AG04449 (cell line): ENCODE results near the gene MYL6B.

Experiments used
- CTCF ChIA-PET: fragments of 350-600 bp; formaldehyde crosslinking; extraction: SDS; loops from one replicate; lab custom pipeline; 2021; ENCODE audit warnings: antibody characterized with exemption; lab: Yijun Ruan, JAX
- POLR2A ChIA-PET: fragments of 400-600, 350-600 bp; formaldehyde crosslinking; extraction: SDS; loops from one replicate; lab custom pipeline; 2020; ENCODE audit warnings: antibody characterized with exemption, inconsistent platforms; lab: Yijun Ruan, JAX
- DNase-seq: peaks from one replicate; pipeline ENCODE4 v3.0.0-alpha.2; 2010; ENCODE audit warnings: low read depth, low spot score
- H3K4me3 ChIP-seq: 2 replicates; pipeline ENCODE4 v1.5.1; 2011; ENCODE audit warnings: low read depth, mild to moderate bottlenecking, control low read depth, low read length
- CTCF ChIP-seq: IDR thresholded peaks from one replicate; pipeline ENCODE4 v1.5.1; 2011; ENCODE audit warnings: mild to moderate bottlenecking, moderate library complexity, low read length, control low read depth, inconsistent platforms; ENCODE audit not compliant: insufficient read depth; ENCODE audit errors: missing control alignments

The MYL6B gene

DNA sequence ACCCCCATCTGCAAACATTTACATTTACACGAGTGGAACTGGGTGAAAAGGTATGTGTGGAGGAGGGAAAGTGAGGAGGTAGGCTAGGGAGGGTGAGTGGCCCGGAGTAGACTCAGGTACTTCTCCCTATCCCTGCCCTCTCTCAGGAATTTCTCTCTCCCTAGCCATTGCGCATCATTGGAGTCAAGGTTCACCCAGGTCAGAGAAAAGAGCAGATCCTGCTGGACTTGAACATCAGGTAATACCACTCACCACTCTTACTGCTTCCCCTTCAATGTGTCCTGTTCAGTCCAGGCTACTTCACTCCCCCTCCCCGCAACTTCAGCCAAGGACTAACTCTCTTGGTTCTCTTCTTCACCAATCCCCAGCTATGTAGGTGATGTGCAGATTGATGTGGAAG is 21.5 kb upstream of the MYL6B start:
- TF ChIP-seq CTCF = no peak
- POLR2A ChIA-PET = no interaction called here
- H3K4me3 ChIP-seq = no peak overlapping the region
- CTCF ChIA-PET = interaction anchor here (0.8 to 2.7 kb wide), 3 partner anchors 10 to 21 kb away, joined by 3 to 8 read pairs (median 3); no protein-coding TSS in a partner anchor
- DNase-seq = no peak

- DNase-seq = no peak
- H3K4me3 ChIP-seq = no peak overlapping the region
- ChIA-PET CTCF (interaction anchor here (0.9 to 1.7 kb wide), 2 partner anchors 15 kb away, joined by 3 to 9 read pairs; no protein-coding TSS in a partner anchor), POLR2A (no interaction called here)
- TF ChIP-seq CTCF = no peak
These were observed 17.5 kb upstream of the MYL6B start for GRCh38 chr12:56134897-56135296.

DNA sequence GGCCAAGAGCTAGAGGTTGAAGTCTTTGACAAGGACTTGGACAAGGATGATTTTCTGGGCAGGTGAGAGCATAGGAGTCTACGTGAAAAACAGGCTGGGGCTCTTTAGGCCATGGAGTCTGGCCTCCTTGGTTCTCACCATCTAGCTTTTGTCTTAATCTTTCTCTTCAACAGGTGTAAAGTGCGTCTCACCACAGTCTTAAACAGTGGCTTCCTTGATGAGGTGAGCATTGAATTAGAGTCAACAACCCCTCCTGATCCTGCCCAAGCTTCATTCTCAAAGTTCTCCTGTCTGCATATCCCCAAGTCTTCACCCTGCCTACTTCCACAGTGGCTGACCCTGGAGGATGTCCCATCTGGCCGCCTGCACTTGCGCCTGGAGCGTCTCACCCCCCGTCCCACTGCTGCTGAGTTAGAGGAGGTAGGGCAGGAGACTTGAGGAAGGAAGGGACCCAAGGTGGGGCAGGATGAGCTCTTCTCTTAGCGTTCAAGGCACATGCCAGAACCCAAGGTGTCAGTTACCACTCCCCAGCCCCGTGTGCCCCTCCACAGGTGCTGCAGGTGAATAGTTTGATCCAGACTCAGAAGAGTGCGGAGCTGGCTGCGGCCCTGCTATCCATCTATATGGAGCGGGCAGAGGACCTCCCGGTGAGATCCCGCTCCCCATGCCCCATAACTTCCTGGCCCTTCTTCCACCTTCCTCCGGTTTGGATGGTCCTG is 14.4 kb upstream of the MYL6B start:
- DNase-seq = no peak
- ChIA-PET CTCF (interaction anchor here (0.9 to 2.4 kb wide), 5 partner anchors 9 to 163 kb away, joined by 3 to 11 read pairs (median 7); partner anchors contain the start of genes ANKRD52, ESYT1 and SMARCC2), POLR2A (interaction anchor here (2.0 kb wide), 1 partner anchor 10 kb away, joined by 6 read pairs; the partner anchor contains the start of gene ESYT1)
- no peak overlapping the region for H3K4me3 ChIP-seq
- no peak for TF ChIP-seq CTCF

DNA sequence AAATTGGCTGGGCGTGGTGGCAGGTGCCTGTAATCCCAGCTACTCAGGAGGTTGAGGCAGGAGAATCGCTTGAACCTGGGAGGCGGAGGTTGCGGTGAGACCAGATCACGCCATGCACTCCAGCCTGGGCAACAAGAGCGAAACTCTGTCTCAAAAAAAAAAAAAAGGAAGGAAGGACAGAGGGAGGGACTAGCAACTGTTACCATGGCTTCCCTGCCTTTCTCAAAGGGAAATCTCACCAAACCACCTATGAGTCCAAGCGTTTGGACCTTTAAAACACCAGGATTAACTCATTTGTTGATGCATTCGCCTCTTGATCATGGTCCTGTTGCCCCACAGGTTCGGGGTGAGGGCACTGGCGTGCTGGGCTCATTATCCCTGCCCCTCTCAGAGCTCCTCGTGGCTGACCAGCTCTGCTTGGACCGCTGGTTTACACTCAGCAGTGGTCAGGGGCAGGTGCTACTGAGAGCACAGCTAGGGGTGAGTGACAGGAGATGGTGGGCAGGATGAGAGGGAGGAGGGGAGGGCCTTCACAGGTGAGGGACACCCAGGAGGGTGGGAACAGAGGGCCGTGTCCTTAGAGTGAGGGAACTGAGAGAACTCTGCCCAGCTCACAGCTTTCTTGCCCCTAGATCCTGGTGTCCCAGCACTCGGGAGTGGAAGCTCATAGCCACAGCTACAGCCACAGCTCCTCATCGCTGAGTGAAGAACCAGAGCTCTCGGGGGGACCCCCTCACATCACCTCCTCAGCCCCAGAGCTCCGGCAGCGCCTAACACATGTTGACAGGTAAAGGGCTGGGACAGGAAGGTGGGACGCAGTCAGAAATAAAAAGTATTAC is 10.2 kb upstream of the MYL6B start:
- ChIA-PET CTCF (interaction anchor here (1.4 to 2.9 kb wide), 3 partner anchors 13 to 47 kb away, joined by 3 to 10 read pairs (median 7); partner anchors contain the start of genes SMARCC2 and ZC3H10), POLR2A (interaction anchor here (2.7 kb wide), 1 partner anchor 14 kb away, joined by 7 read pairs; the partner anchor contains the start of gene ESYT1)
- TF ChIP-seq CTCF = no peak

GRCh38 chr12:56143217-56143616 is 9.2 kb upstream of the MYL6B start:
- TF ChIP-seq CTCF = no peak
- no peak overlapping the region for H3K4me3 ChIP-seq
- ChIA-PET POLR2A (interaction anchor here (1.1 kb wide), 2 partner anchors 10 to 20 kb away, joined by 3 to 4 read pairs; no protein-coding TSS in a partner anchor), CTCF (interaction anchor here (1.2 to 2.9 kb wide), 4 partner anchors 12 to 46 kb away, joined by 3 to 10 read pairs (median 6); partner anchors contain the start of genes ESYT1, SMARCC2 and ZC3H10)
- DNase-seq = no peak

More for the DNA sequence above, 10.2 kb upstream of the MYL6B start:
- DNase-seq = no peak
- H3K4me3 ChIP-seq = no peak overlapping the region
